RWPE2 (cell line): ENCODE results near the gene R3HDM4.
"Not testable (repeated sequence)": the region's sequence is repeated elsewhere in the genome, so short reads cannot be mapped to it uniquely, and the experiment has no call there.

Source experiments
- ATAC-seq: fragments of 200-7000 bp; cut with Tn5 transposase; 3 replicates; pipeline ENCODE4 v1.9.1; 2021; ENCODE audit warnings: low read depth
- DNase-seq: peaks from one replicate; pipeline ENCODE4 v3.0.0-alpha.2; 2020; ENCODE audit warnings: low spot score
- H3K27ac ChIP-seq: fragments of 450-650 bp; 2 replicates; pipeline ENCODE4 v1.5.1; 2017; ENCODE audit warnings: mild to moderate bottlenecking; ENCODE audit not compliant: poor library complexity, severe bottlenecking
- H3K27me3 ChIP-seq: fragments of 250-450 bp; sonication (Bioruptor Pico); 2 replicates; pipeline ENCODE4 v1.5.1; 2021; ENCODE audit warnings: mild to moderate bottlenecking, moderate library complexity; ENCODE audit not compliant: insufficient read depth, poor library complexity, severe bottlenecking
- H3K36me3 ChIP-seq: fragments of 250-450 bp; sonication (Bioruptor Pico); 2 replicates; pipeline ENCODE4 v1.5.1; 2020; ENCODE audit warnings: low read depth, mild to moderate bottlenecking, moderate library complexity
- H3K4me1 ChIP-seq: fragments of 250-450 bp; sonication (Bioruptor Pico); 2 replicates; pipeline ENCODE4 v1.5.1; 2021; ENCODE audit warnings: mild to moderate bottlenecking, moderate library complexity; ENCODE audit not compliant: insufficient read depth, poor library complexity, severe bottlenecking
- H3K4me3 ChIP-seq: fragments of 250-450 bp; sonication (Bioruptor Pico); 2 replicates; pipeline ENCODE4 v1.5.1; 2021; ENCODE audit warnings: mild to moderate bottlenecking, moderate library complexity; ENCODE audit not compliant: severe bottlenecking
- H3K9me3 ChIP-seq: fragments of 250-450 bp; sonication (Bioruptor Pico); 2 replicates; pipeline ENCODE4 v1.5.1; 2021; ENCODE audit warnings: mild to moderate bottlenecking, moderate library complexity; ENCODE audit not compliant: severe bottlenecking
- TF ChIP-seq, protein P1 (sequence below): fragments of 450-650 bp; IDR thresholded peaks from one replicate; pipeline ENCODE4 v1.5.1; 2017; ENCODE audit warnings: mild to moderate bottlenecking, moderate library complexity; ENCODE audit not compliant: poor library complexity, severe bottlenecking

R3HDM4 gene

DNA sequence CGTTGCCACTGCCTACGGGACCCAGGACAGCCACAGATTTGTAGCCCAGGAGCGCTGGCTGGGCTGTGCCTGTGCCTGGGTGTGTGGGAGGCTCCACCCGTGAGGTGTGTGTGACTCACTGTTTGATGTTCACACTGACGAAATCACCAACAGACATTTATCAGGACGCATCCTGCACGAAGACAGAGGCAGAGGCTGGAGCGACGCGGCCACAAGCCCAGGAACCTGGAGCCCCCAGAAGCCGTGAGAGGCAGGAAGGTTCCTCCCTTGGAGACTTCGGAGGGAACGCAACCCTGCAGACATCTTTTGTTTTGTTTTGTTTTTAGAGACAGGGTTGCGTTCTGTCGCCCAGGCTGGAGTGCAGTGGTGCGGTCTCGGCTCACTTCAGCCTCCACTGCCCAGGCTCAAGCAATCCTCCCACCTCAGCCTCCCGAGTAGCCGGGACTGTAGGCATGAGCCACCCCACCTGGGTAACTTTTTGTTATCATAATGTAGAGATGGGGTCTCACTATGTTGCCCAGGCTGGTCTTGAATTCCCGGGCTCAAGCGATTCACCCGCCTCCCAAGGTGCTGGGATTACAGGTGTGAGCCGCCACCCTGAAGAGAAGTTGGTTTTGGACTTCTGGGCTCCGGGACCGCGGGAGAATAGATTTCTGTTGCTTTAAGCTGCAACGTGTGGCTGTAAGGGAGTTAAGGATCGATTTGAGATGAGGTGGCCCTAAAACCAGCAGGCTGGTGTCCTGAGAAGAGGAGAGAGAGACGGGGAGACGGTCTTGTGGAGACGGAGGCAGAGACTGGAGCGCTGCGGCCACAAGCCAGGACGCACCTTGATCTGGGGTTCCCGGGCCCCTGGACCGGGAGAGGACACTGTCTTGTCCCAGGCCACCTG is 46.2 kb upstream of the R3HDM4 start:
- H3K27me3 ChIP-seq, result no peaks in the 10 kb centered on the region
- TF ChIP-seq, protein P1, sequence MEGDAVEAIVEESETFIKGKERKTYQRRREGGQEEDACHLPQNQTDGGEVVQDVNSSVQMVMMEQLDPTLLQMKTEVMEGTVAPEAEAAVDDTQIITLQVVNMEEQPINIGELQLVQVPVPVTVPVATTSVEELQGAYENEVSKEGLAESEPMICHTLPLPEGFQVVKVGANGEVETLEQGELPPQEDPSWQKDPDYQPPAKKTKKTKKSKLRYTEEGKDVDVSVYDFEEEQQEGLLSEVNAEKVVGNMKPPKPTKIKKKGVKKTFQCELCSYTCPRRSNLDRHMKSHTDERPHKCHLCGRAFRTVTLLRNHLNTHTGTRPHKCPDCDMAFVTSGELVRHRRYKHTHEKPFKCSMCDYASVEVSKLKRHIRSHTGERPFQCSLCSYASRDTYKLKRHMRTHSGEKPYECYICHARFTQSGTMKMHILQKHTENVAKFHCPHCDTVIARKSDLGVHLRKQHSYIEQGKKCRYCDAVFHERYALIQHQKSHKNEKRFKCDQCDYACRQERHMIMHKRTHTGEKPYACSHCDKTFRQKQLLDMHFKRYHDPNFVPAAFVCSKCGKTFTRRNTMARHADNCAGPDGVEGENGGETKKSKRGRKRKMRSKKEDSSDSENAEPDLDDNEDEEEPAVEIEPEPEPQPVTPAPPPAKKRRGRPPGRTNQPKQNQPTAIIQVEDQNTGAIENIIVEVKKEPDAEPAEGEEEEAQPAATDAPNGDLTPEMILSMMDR, result no peak
- H3K27ac ChIP-seq, result no peak overlapping the region
- no peaks in the 10 kb centered on the region for H3K9me3 ChIP-seq
- ATAC-seq (peak; percentile 74), DNase-seq (peak; percentile 56)
- H3K36me3 ChIP-seq, result no peaks in the 10 kb centered on the region
- peaks cover 15% of the 10 kb centered on the region for H3K4me1 ChIP-seq
- H3K4me3 ChIP-seq, result no peak overlapping the region

DNA sequence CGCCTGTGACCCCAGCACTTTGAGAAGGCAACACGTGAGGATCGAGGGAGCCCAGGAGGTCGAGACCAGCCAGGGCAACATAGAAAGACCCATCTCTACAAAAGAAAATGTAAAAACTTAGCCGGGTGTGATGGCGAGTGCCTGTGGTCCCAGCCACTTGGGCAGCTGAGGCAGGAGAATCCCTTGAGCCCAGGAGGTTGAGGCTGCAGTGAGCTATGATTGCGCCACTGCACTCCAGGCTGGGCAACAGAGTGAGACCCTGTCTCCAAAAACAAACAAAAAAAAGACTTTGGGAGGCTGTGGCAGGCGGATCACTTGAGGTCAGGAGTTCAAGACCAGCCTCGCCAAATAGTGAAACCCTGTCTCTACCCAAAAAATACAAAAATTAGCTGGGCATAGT is 44.6 kb upstream of the R3HDM4 start:
- ATAC-seq, H3K9me3 ChIP-seq, H3K36me3 ChIP-seq, DNase-seq, H3K4me3 ChIP-seq, H3K27me3 ChIP-seq: not testable (repeated sequence)
- Histone ChIP-seq H3K4me1 (peaks cover 22% of the 10 kb centered on the region), H3K27ac (peak overlapping the region; percentile 43)

DNA sequence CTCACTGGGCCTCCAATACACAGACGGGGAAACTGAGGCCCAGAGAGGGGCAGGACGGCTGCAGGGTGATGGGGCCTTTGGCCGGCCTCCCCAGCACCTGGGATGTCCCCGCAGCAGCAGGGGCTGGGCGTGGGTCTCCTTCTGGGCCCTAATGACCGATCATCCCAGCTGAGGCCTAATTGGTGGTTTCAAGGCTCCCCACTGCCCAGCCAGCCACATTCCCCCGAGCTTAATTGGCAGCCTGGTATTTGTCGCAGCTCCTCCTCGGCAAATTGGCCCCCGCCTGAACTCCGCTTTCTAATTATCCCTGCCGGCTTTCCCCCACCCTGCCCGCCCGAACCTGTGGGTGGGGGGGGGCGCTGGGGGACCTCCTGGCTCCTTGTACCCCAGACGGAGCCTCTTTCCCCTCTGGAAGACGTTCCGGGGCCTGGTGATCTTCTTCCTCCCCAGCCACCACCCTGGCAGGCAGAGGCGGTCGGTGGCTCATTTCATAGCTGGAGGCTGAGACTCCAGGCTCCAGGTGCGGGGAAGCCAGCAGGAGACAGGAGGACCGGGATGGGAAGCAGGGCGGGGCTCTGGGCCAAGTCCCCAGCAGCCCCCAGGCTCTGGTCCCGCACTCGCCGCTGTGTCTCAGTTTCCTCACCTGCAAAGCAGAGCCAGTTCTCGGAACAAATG is 43.9 kb upstream of the R3HDM4 start:
- no peaks in the 10 kb centered on the region for H3K36me3 ChIP-seq
- TF ChIP-seq, protein P1, result no peak
- H3K4me1 ChIP-seq, result peaks cover 24% of the 10 kb centered on the region
- H3K9me3 ChIP-seq, result no peaks in the 10 kb centered on the region
- H3K27ac ChIP-seq, result peak overlapping the region; percentile 43
- H3K27me3 ChIP-seq, result no peaks in the 10 kb centered on the region
- DNase-seq, result peak; percentile 45
- 0 out of 3 replicates have a peak, but pooled peaks have one; percentile 29 for ATAC-seq
- H3K4me3 ChIP-seq, result no peak overlapping the region

DNA sequence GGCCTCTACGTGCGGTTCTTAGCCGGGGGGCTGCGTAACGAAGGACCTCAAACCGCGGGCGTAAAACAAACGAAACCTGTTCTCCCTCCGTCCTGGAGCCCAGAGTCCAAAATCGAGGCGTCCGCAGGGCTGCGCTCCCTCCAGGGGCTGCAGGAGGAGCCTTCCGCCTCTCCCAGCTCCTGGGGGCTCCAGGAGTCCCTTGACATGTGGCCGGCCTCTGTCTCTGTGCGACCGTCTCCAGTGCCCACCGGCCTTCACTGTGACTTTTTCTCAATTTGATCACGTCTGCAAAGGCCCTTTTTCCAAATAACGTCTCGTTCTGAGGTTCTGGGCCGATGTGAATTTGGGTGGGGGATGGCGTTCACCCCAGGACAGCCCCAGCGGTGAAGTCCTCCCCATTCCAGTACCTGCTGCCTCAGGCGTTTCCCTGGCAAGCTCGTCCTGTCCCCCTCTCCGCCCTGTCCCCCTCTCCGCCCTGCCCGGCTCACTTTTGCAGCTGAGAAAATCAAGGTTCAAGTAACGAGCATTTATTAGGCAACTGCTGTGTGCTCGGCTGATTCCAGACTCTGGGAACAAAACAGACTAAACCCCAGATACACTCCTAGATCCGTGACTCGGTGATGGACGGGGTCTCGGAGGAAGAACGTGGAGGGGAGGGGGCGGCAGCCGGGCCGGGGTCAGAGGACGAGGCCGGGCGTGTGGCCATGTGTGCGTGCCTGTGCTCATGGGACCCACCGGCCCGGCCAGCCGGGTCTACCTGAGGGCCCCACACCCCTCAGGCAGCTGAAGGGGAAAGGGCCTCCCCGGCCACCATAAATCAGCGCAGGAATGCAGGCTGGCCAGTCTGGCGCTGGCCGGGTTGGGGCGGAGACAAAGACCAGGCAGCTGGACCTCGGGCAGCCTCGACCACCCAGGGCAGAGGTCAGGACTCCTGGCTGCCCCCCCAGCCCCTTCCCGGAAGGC is 43.1 kb upstream of the R3HDM4 start:
- Histone ChIP-seq H3K4me1 (peaks cover 24% of the 10 kb centered on the region), H3K36me3 (no peaks in the 10 kb centered on the region), H3K9me3 (no peaks in the 10 kb centered on the region), H3K27ac (peak overlapping the region; percentile 43), H3K4me3 (no peak overlapping the region), H3K27me3 (no peaks in the 10 kb centered on the region)
- DNase-seq (peak; percentile 53), ATAC-seq (no peak)
- TF ChIP-seq, protein P1, result no peak
